WTC11 (cell line): ENCODE data around the gene EGFR.

Experiments
- AFF4 ChIP-seq: sonication (generic); formaldehyde crosslinking; IDR thresholded peaks from 2 replicates; pipeline ENCODE4 v1.8.1; 2023; ENCODE audit warnings: mild to moderate bottlenecking, missing genetic modification reagents, borderline replicate concordance
- ARID4B ChIP-seq: sonication (generic); formaldehyde crosslinking; IDR thresholded peaks from 2 replicates; pipeline ENCODE4 v1.8.0; 2023; ENCODE audit warnings: missing genetic modification reagents, mild to moderate bottlenecking, borderline replicate concordance
- ATF2 ChIP-seq: sonication (generic); formaldehyde crosslinking; IDR thresholded peaks from 2 replicates; pipeline ENCODE4 v1.8.1; 2022; ENCODE audit warnings: low read depth, missing genetic modification reagents, borderline replicate concordance
- ATF6 ChIP-seq: sonication (generic); formaldehyde crosslinking; IDR thresholded peaks from 2 replicates; pipeline ENCODE4 v1.8.1; 2023; ENCODE audit warnings: mild to moderate bottlenecking, missing genetic modification reagents
- CTCF ChIP-seq: fragments of 200-600 bp; IDR thresholded peaks from 2 replicates; pipeline ENCODE4 v1.8.0; 2022; ENCODE audit warnings: antibody characterized with exemption
- TEAD4 ChIP-seq: sonication (generic); formaldehyde crosslinking; IDR thresholded peaks from 2 replicates; pipeline ENCODE4 v1.8.0; 2022; ENCODE audit warnings: mild to moderate bottlenecking, missing genetic modification reagents
- ZNF281 ChIP-seq: sonication (generic); formaldehyde crosslinking; IDR thresholded peaks from 2 replicates; pipeline ENCODE4 v1.8.0; 2023; ENCODE audit warnings: mild to moderate bottlenecking, missing genetic modification reagents

GRCh38 chr7:55063061-55063460 lies 44.2 kb downstream of the EGFR start:
- no peak for TF ChIP-seq AFF4 (CRISPR knock-in tag)
- TF ChIP-seq ZNF281 (CRISPR knock-in tag): no peak
- no peak for TF ChIP-seq CTCF
- no peak for TF ChIP-seq TEAD4 (CRISPR knock-in tag)
- no peak for TF ChIP-seq ATF6
- no peak for TF ChIP-seq ATF2
- TF ChIP-seq ARID4B (CRISPR knock-in tag): no peak
